Neuronal stem cell (in vitro differentiated cells): ENCODE measurements around the gene MPHOSPH8.

ENCODE experiments used
- DNase-seq: peaks from one replicate; pipeline ENCODE4 v3.0.0-alpha.2; 2013; ENCODE audit warnings: low spot score
- H2AFZ ChIP-seq: one replicate; pipeline ENCODE4 v1.6.1; 2013; ENCODE audit warnings: mild to moderate bottlenecking, low read length, inconsistent platforms
- H2AK5ac ChIP-seq: 2 replicates; pipeline ENCODE4 v1.6.1; 2013; ENCODE audit warnings: low read depth, mild to moderate bottlenecking, inconsistent platforms, low read length, moderate library complexity, mixed read lengths
- H2BK120ac ChIP-seq: 2 replicates; pipeline ENCODE4 v1.6.1; 2013; ENCODE audit warnings: low read depth, mild to moderate bottlenecking, inconsistent platforms, low read length, moderate library complexity, mixed read lengths
- H2BK12ac ChIP-seq: one replicate; pipeline ENCODE4 v1.6.1; 2013; ENCODE audit warnings: low read length, inconsistent platforms
- H2BK15ac ChIP-seq: 2 replicates; pipeline ENCODE4 v1.6.1; 2013; ENCODE audit warnings: mild to moderate bottlenecking, low read length, inconsistent platforms, mixed read lengths
- H2BK5ac ChIP-seq: one replicate; pipeline ENCODE4 v1.6.1; 2013; ENCODE audit warnings: inconsistent platforms, mild to moderate bottlenecking, low read length, moderate library complexity
- H3K14ac ChIP-seq: one replicate; pipeline ENCODE4 v1.6.1; 2013; ENCODE audit warnings: low read length, inconsistent platforms
- H3K18ac ChIP-seq: 2 replicates; pipeline ENCODE4 v1.6.1; 2013; ENCODE audit warnings: low read length, inconsistent platforms
- H3K23ac ChIP-seq: 2 replicates; pipeline ENCODE4 v1.6.1; 2013; ENCODE audit warnings: low read depth, mild to moderate bottlenecking, mixed read lengths, low read length, inconsistent platforms; ENCODE audit not compliant: poor library complexity
- H3K27ac ChIP-seq: replicated peaks from 3 replicates; pipeline ENCODE4 v1.5.1; 2013; ENCODE audit warnings: low read length, inconsistent platforms
- H3K27me3 ChIP-seq, 3 experiments: 2 replicates each; pipeline ENCODE4 v1.6.1; 2013; ENCODE audit warnings: low read length in 3 of 3, mild to moderate bottlenecking in 2 of 3, inconsistent platforms in 1 of 3, low read depth in 1 of 3, mixed read lengths in 1 of 3, moderate library complexity in 1 of 3; ENCODE audit not compliant: control insufficient read depth in 3 of 3, insufficient read depth in 3 of 3
- H3K36me3 ChIP-seq, 2 donors: replicated peaks in 1 of 2; 2 replicates each; pipeline ENCODE4 v1.6.1; 2013; ENCODE audit warnings: low read length in 2 of 2; ENCODE audit not compliant: control insufficient read depth in 2 of 2, insufficient read depth in 2 of 2
- H3K4ac ChIP-seq: 2 replicates; pipeline ENCODE4 v1.6.1; 2013; ENCODE audit warnings: inconsistent platforms, mild to moderate bottlenecking, low read length, moderate library complexity
- H3K4me1 ChIP-seq, 2 donors: 1 replicate in 1 of 2; 2 replicates in 1 of 2; pipeline ENCODE4 v1.6.1; 2013; ENCODE audit warnings: low read length in 2 of 2, low read depth in 1 of 2; ENCODE audit not compliant: control insufficient read depth in 2 of 2, insufficient read depth in 1 of 2
- H3K4me2 ChIP-seq: one replicate; pipeline ENCODE4 v1.6.1; 2013; ENCODE audit warnings: mild to moderate bottlenecking, low read length, inconsistent platforms; ENCODE audit not compliant: insufficient read depth, poor library complexity, severe bottlenecking
- H3K4me3 ChIP-seq, 2 donors: 2 replicates each; pipeline ENCODE4 v1.5.1; 2013; ENCODE audit warnings: low read length in 2 of 2, mild to moderate bottlenecking in 2 of 2, inconsistent platforms in 1 of 2, moderate library complexity in 1 of 2
- H3K79me1 ChIP-seq: one replicate; pipeline ENCODE4 v1.6.1; 2013; ENCODE audit warnings: low read depth, mild to moderate bottlenecking, inconsistent platforms, low read length, moderate library complexity
- H3K9ac ChIP-seq: one replicate; pipeline ENCODE4 v1.6.1; 2013; ENCODE audit warnings: mild to moderate bottlenecking, low read depth, low read length, inconsistent platforms; ENCODE audit not compliant: poor library complexity
- H3K9me3 ChIP-seq, 2 donors: replicated peaks in 1 of 2; 2 replicates each; pipeline versions ENCODE3 to v1.6.1; 2013; ENCODE audit warnings: low read length in 2 of 2, mild to moderate bottlenecking in 2 of 2, inconsistent platforms in 1 of 2, low read depth in 1 of 2, mixed read lengths in 1 of 2, moderate library complexity in 1 of 2; ENCODE audit not compliant: control insufficient read depth in 2 of 2, insufficient read depth in 1 of 2
- H4K8ac ChIP-seq: one replicate; pipeline ENCODE4 v1.6.1; 2013; ENCODE audit warnings: low read depth, mild to moderate bottlenecking, inconsistent platforms, low read length, moderate library complexity
- H4K91ac ChIP-seq: one replicate; pipeline ENCODE4 v1.6.1; 2013; ENCODE audit warnings: low read length, low read depth, mild to moderate bottlenecking, inconsistent platforms; ENCODE audit not compliant: poor library complexity
- WGBS, 2 donors: extraction: QIAGEN DNeasy Blood & Tissue Kit; methylation state at CpG; one replicate each; pipeline ENCODE4 v1.1.7; 2013; ENCODE audit warnings: missing lambda C conversion rate in 2 of 2, mixed read lengths in 1 of 2; ENCODE audit not compliant: insufficient read length in 2 of 2, insufficient replicate concordance in 1 of 2; ENCODE audit errors: extremely low coverage in 2 of 2; 5-methylcytosine and 5-hydroxymethylcytosine counted together

Gene MPHOSPH8

DNA sequence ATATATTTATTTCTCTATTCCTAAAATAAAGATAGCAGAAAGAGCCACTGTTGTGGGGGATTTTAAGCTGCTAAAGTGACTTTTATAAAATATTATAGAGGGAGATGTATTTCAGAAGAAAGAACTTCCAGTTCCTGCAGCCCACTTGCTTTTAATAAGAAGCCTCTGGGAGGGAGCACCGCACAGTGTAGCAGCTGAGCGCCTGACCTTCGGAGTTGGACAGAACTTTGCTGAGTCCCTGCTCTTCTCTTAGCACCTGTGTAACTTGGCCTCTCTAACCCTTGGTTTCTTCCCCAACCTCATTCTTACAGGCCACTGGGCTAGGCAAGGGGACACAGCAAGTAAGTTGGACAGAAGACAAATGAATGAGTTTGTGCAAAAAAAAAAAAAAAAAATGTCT lies 37.4 kb upstream of the MPHOSPH8 start:
- Histone ChIP-seq H3K18ac (no peak overlapping the region), H3K4me3 (no peak overlapping the region), H2BK5ac (no peak overlapping the region), H2BK12ac (no peak overlapping the region), H3K36me3 (no peaks in the 10 kb centered on the region), H4K8ac (no peak overlapping the region), H3K79me1 (no peaks in the 10 kb centered on the region), H3K27ac (no peak overlapping the region), H2BK15ac (no peak overlapping the region), H3K9ac (no peak overlapping the region), H3K4ac (no peak overlapping the region), H3K23ac (no peak overlapping the region), H3K27me3 (peaks cover 0 to 13% (median 0%) of the 10 kb centered on the region in 3 experiments), H3K4me1 (no peaks in the 10 kb centered on the region), H2AFZ (no peak overlapping the region), H2BK120ac (no peak overlapping the region), H3K9me3 (peaks cover 0 to 4% of the 10 kb centered on the region in 2 donors), H3K14ac (no peak overlapping the region), H4K91ac (no peak overlapping the region), H3K4me2 (no peak overlapping the region), H2AK5ac (no peak overlapping the region)
- DNase-seq: no peak
- WGBS, 2 donors: no CpG with 5 or more reads among the region's 3 CpGs

GRCh38 chr13:19596960-19597361 lies 36.5 kb upstream of the MPHOSPH8 start:
- Histone ChIP-seq H2BK120ac (no peak overlapping the region), H3K9me3 (peaks cover 0 to 2% of the 10 kb centered on the region in 2 donors), H3K36me3 (no peaks in the 10 kb centered on the region), H4K8ac (no peak overlapping the region), H2AK5ac (no peak overlapping the region), H2BK5ac (no peak overlapping the region), H3K79me1 (no peaks in the 10 kb centered on the region), H3K4ac (no peak overlapping the region), H2BK12ac (no peak overlapping the region), H3K23ac (no peak overlapping the region), H3K4me2 (no peak overlapping the region), H2AFZ (no peak overlapping the region), H3K9ac (no peak overlapping the region), H3K4me3 (no peak overlapping the region), H3K14ac (no peak overlapping the region), H2BK15ac (no peak overlapping the region), H3K18ac (no peak overlapping the region), H4K91ac (no peak overlapping the region), H3K27me3 (peaks cover 0 to 6% (median 5%) of the 10 kb centered on the region in 3 experiments), H3K4me1 (no peaks in the 10 kb centered on the region), H3K27ac (no peak overlapping the region)
- no CpG with 5 or more reads among the region's 6 CpGs for WGBS, 2 donors
- no peak for DNase-seq

GRCh38 chr13:19597523-19597922 lies 35.9 kb upstream of the MPHOSPH8 start:
- Histone ChIP-seq H3K9me3 (peaks cover 0 to 2% of the 10 kb centered on the region in 2 donors), H3K4me1 (no peaks in the 10 kb centered on the region), H2BK12ac (no peak overlapping the region), H3K14ac (no peak overlapping the region), H3K27ac (no peak overlapping the region), H3K79me1 (no peaks in the 10 kb centered on the region), H3K27me3 (peaks cover 0 to 10% (median 2%) of the 10 kb centered on the region in 3 experiments), H2AFZ (no peak overlapping the region), H3K9ac (no peak overlapping the region), H3K23ac (no peak overlapping the region), H3K4ac (no peak overlapping the region), H2BK5ac (no peak overlapping the region), H4K91ac (no peak overlapping the region), H3K36me3 (no peaks in the 10 kb centered on the region), H3K4me3 (no peak overlapping the region), H2BK120ac (no peak overlapping the region), H2BK15ac (no peak overlapping the region), H3K4me2 (no peak overlapping the region), H2AK5ac (no peak overlapping the region), H4K8ac (no peak overlapping the region), H3K18ac (no peak overlapping the region)
- WGBS, 2 donors: no CpG with 5 or more reads among the region's 5 CpGs
- no peak for DNase-seq

GRCh38 chr13:19601749-19602725 lies 31.4 kb upstream of the MPHOSPH8 start:
- Histone ChIP-seq H2AK5ac (no peak overlapping the region), H2AFZ (peak overlapping the region; percentile 99), H3K4ac (no peak overlapping the region), H3K9ac (peak overlapping the region; percentile 78), H3K9me3 (peaks cover 7 to 23% of the 10 kb centered on the region in 2 donors), H3K4me1 (peaks cover 0 to 3% of the 10 kb centered on the region in 2 donors), H2BK12ac (no peak overlapping the region), H2BK15ac (peak overlapping the region; percentile 12), H3K27me3 (peaks cover 0 to 12% (median 3%) of the 10 kb centered on the region in 3 experiments), H3K4me3 (peak overlapping the region; percentile 51 to 85), H3K18ac (peak overlapping the region; percentile 92), H4K91ac (no peak overlapping the region), H3K23ac (no peak overlapping the region), H4K8ac (no peak overlapping the region), H3K79me1 (no peaks in the 10 kb centered on the region), H3K14ac (no peak overlapping the region), H2BK5ac (no peak overlapping the region), H3K4me2 (peak overlapping the region; percentile 72), H3K27ac (no peak overlapping the region), H3K36me3 (peaks cover 0 to 11% of the 10 kb centered on the region in 2 donors), H2BK120ac (no peak overlapping the region)
- WGBS, 2 donors: no CpG with 5 or more reads among the region's 108 CpGs
- peak; percentile 40 for DNase-seq
